Measurements from ENCODE around the gene CTSD.
A peak's percentile ranks its signal among the peaks of the same experiment; 100 is the strongest.
"Not testable (repeated sequence)": the region's sequence is repeated elsewhere in the genome, so short reads cannot be mapped to it uniquely, and the experiment has no call there.

The CTSD gene
- 1,009 to 4,052 (median 2,084) reads per million in 18 experiments for total RNA-seq

DNA sequence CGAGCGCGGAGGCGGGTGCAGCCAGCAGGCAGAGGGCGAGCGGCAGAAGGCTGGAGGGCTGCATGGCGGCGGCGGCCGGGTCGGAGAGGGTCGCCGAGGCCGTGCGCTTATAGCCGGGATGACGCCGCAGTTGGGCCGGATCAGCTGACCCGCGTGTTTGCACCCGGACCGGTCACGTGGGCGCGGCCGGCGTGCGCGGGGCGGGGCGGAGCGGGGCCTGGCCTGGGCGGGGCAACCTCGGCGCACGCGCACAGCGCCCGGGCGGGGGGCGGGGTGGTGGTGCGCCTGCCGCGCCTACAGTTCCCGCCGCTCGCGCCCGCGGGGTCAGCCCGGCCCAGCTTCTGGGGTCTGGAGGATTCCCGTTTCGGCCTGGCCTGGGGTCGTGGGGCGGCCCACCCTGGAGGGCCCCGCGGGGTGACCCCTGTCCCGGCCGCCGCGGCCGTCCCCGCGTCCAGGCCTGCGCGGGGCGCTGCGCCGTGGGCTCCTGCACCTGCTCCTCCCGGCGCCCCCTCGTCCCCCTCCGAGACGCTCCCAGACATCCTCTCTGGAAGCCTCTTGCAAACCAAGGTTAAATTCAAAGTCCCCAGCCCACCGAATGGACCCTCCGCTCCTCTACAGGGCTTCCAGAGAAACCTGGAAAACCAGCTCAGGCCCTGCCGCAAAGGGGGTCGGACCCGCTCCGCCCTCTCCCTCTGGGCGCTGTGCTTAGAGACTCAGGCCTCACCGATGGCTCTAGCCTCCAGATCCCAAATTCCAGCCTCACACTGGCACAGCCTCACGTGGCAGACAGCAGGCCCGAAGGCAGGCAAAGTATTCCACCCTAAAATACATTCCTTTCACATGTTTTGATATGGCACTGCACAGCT lies at the start of gene CTSD:
CTSD (minus strand) TSS at position 132 of the 866 bp plus-strand sequence; CDS start at position 64, 68 bp downstream.
- peak; percentile 89 to 95 for DNase-seq

DNA sequence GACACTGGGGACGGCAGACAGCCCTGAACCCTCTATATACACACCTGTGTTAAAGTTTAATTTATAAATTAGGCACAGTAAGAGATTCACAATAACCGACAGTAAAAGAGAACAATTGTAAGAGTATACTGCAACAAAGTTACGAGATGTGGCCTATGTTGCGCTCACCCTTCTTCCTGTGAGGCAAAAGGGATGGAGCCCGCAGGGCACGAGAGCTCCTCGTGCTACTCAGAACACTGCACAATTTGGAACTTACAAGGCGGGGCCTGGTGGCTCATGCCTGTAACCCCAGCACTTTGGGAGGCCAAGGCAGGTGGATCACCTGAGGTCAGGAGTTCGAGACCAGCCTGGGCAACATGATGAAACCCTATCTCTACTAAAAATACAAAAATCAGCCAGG lies 49.6 kb upstream of the CTSD start:
- DNase-seq: not testable (repeated sequence)

DNA sequence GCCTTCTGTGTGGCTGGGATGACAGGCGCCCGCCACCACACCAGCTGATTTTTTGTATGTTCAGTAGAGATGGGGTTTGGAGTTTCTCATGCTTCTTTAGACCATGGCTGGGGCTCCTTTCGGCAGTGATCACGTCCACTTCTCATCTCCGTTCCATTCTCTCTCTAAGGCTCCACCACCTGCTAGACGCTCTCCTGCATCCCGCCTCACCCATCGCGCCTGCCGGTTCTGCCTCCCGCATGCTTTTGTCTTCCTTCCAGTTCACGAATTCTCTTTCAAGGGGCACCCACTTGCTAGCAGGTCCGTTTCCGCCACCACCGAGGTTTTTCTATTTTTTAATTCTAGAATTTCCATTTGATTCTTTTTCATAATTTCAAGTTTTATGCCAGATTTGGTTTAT lies 49.1 kb upstream of the CTSD start:
- no peak for DNase-seq

DNA sequence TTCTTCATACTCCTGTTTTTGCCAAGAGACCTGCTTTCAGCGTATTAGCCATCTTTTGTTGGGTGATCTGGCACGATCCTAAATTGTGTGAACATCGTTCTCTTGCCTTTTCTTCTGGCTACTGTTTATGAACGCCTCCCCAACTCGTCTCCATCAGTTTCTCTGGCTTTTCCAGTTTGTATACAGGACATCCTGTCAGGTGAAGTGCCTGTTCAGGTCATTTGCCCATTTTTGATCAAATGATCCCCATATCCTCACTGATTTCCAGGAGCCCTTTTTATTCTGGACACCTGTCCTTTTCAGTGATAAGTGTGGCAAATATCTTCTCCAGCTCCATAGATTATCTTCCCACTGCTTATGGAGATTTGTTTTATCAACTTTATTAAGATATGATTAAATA lies 48.5 kb upstream of the CTSD start:
- no peak for DNase-seq

DNA sequence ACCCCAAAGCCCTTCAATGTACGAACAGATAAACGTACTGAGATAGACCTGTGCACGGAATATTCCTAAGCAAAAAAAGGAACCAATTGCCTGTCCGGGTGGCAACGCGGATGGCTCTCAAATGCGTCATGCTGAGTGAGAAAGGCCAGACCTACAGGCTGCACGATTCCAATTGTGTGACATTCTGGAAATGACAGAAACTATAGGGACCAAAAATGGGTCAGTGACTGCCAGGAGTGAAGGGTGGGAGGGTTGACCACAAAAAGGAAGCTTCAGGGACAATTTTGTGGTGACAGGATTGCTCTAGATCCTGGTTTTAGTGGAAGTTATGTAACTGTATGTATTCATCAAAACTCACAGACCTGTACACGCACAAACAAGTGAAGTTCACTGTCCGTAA lies 47.0 kb upstream of the CTSD start:
- peak; percentile 87 to 91 for DNase-seq

DNA sequence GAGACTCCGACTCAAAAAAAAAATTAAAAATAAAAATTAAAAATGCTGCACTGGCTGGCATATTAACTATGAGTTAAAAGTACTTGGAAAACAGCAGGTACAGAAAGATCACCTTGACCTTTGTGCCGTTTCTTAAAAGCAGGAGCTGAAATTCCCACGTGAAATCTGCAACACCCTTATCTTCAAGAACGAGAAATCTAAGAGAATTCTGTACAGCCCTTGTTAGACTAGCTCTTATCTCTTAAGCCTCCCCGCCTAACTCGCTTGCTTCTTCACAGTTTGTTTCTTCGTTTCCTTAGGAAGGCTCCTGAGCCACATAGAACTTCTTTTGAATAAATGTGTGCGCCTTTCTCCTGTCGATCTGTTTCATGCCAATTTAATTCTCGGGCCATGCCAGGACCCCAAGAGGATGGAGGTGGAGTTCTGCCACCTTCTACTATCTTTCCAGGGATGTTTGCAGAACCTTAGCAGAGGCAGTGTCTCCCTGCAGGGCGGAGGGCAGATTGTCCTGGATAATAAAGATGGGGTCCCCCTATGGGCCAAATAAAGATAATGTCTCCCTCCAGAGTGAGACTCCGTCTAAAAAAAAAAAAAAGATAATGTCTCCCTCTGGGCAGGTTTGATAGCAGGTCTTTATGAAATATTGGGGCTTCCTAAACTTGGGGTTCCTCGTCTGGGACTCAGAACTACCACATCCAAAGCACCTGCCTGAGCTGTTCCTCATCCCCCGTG lies 43.7 kb upstream of the CTSD start:
- no peak for DNase-seq

DNA sequence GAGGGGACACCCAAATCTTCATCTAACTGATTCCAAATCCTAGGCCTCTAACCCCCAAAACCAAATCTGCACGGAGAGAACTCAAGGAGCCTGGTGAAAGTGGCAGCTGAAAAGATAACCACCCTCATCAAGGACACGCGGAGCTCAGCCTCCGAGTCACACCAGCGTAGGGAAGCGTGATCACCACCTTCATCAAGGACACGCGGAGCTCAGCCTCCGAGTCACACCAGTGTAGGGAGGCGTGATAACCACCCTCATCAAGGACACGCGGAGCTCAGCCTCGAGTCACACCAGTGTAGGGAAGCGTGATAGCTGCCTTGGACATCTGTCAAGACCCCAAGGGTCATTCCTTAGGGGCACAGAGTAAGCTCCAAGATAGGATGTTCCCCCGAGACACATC lies 41.8 kb upstream of the CTSD start:
- DNase-seq: no peak

DNA sequence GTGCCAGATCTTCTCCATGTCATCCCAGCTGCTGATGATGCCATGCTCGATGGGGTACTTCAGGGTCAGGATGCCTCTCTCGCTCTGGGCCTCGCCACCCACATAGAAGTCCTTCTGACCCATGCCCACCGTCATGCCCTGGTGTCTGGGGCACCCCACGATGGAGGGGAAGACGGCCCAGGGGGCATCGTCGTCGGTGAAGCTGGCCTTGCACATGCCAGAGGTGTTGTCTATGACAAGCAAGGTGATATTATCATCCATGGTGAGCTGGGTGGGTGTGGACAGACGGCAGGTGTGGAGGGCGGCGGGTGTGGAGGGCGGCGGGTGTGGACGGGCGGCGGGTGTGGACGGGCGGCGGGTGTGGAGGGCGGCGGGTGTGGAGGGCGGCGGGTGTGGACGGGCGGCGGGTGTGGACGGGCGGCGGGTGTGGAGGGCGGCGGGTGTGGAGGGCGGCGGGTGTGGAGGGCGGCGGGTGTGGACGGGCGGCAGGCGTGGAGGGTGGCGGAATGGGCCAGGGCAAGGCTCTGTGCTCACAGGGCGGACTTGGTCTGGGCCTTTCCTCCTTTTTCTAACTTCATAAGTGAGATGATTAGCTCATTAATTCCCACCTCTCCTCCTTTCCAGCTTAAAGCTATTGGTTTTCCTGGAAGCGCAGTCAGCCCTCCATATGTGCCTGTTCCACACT lies 40.2 kb upstream of the CTSD start:
- DNase-seq: not testable (repeated sequence)

DNA sequence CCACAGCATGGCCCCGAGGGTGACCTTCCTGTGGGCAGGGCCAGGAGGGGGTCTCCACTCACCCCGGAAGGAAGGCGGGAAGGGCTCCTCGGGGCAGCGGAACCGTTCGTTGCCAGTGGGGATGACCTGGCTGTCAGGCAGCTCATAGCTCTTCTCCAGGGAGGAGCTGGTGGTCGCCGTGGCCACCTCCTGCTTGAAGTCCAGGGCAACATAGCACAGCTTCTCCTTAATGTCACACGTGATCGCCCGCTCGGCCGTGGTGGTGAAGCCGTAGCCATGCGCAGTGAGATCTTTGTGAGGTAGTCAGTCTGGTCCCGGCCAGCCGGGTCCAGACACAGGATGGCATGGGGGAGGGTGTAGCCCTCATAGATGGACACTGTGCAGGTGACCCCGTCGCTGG lies 39.5 kb upstream of the CTSD start:
- no peak for DNase-seq

DNA sequence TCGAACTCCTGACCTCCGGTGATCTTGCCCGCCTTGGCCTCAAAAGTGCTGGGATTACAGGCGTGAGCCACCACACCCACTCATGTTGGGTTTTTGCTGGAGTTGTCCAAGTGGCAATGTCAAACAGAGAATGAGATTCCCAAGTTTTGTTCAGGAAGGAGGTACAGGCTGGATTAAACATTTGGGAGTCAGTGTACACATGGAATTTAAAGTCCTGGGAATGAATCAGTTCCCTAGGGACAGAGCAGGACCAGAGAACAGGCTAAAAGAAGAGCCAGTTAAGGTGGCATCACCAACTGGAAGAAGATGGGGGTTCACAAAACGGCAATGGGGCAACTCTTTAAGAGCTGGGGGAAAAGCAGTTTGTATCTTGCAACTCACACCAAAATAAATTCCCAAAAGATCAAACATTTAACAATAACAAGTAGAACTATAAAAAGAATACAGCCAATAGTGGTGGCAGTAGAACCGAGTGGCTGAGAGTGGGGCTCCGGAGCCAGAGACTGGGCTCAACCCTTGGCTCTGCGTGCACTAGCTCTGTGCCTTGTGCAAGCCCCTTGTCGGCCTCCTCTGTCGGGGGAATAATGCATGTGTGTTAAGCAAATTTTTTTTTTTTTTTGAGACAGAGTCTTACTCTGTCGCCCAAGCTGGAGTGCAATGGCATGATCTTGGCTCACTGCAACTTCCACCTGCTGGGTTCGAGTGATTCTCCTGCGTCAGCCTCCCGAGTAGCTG lies 33.8 kb upstream of the CTSD start:
- DNase-seq: no peak

DNA sequence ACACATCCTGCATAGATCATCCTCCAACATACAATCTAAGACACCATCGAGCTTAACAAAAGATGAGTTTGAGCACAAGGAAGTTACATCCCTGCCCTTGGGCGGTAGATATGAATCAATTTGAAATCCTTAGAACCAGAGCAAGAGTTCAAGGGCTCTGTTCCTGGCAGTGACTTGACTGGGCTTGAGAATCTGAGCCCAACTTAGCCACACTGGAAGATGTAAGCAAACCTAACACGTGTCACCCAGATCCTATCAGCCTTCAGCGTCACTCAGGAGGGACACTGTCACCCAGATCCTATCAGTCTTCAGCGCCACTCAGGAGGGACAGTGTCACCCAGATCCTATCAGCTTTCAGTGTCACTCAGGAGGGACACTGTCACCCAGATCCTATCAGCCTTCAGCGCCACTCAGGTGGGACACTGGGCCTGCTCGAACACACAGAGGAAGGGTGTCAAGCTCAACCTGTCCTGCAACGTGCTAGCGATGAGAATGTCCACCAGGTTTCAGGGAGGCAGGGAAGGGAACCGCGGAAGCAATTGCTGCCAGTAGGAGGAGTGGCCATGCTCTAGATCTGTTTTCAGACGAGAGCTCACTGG lies 32.8 kb upstream of the CTSD start:
- DNase-seq: no peak

DNA sequence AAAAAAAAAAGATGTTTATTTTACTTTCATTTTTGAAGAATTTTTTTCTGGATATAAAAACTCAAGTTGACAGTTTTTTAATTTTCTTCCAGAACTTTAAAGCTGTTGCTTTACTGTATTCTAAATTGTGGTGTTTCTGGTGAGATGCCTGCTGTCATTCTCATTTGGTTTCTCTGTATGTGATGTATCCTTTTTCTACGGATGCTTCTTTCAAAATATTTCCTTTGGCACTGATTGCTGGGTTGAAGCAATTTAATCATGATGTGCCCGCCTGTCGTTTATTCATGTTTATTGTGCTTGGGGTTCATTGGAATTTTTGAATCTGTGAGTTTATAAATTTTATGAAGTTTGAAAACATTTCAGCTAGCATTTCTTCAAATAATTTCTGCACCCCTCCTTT lies 29.4 kb upstream of the CTSD start:
- DNase-seq: no peak

DNA sequence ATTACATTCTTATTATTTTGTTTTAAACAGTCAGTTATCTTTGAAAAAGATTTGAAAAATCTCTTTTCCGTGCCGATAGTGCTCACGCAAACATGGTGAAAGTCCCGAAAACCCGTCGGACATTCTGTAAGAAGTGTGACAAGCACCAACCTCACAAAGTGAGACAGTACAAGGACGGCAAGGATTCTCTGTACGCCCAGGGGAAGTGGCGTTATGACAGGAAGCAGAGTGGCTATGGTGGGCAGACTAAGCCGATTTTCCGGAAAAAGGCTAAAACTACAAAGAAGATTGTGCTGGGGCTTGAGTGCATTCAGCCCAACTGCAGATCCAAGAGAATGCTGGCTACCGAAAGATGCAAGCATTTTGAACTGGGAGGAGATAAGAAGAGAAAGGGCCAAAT lies 28.7 kb upstream of the CTSD start:
- peak in 1 of 2 donors; percentile 19 for DNase-seq

DNA sequence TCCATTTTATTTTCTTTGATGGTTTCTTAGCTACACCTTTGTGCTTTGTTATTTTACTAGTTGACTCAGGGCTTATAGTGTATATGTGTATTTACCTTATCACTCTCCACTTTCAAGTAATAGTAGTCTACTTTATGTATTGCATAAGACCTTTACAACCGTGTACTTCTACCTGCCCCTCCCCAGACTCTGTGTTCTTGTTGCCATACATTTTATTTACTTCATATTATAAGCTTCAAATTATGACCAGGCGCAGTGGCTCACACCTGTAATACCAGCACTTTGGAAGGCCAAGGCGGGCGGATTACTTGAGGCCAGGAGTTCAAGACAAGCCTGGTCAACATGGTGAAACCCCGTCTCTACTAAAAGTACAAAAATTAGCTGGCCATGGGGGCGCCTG lies 28.2 kb upstream of the CTSD start:
- DNase-seq: no peak

DNA sequence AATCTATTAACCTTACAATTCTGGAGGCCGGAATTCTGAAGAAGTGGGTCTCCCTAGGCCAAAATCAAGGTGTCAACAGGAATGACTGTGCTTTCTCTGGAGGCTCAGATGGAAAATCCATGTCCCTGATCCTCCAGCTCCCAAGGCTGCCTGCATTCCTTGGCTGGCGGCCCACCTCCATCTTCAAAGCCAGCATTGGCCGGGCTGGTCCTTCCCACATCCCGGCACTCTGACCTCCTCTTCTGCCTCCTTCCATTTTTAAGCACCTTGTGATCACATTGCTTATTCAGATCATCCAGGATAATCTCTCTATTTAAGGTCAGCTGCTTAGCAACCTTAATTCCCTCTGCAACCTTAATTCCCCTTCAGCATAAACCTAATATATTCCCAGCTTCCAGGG lies 22.7 kb upstream of the CTSD start:
- DNase-seq: no peak

DNA sequence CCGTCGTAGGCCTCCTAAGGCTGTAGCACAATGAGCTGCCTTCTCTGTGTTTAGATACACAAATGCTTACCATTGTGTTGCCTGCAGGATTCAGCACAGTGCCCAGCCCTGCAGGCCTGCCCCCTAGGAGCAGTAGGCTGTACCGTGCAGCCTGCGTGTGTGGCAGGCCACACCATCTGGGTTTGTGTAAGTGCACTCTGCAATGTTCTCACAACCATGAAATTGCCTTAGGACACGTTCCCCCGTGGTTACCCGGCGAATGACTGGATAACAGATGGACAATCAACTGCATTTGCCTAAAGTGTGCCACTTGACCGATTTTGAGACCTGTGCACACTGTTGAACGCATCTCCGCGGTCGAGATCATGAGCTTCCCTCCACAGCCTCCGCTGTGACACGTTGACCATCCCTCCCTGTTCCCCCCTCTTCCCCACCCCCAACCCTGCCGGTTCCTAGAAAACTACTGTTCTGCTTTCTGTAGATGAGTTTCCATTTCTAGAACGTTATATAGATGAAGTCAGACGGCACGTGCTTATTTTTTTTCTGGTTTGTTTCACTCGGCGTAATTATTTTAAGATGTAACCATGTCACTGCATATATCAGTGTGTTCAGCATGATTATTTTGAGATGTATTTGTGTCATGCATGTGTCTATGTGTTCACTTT lies 22.2 kb upstream of the CTSD start:
- peak; percentile 89 to 92 for DNase-seq

DNA sequence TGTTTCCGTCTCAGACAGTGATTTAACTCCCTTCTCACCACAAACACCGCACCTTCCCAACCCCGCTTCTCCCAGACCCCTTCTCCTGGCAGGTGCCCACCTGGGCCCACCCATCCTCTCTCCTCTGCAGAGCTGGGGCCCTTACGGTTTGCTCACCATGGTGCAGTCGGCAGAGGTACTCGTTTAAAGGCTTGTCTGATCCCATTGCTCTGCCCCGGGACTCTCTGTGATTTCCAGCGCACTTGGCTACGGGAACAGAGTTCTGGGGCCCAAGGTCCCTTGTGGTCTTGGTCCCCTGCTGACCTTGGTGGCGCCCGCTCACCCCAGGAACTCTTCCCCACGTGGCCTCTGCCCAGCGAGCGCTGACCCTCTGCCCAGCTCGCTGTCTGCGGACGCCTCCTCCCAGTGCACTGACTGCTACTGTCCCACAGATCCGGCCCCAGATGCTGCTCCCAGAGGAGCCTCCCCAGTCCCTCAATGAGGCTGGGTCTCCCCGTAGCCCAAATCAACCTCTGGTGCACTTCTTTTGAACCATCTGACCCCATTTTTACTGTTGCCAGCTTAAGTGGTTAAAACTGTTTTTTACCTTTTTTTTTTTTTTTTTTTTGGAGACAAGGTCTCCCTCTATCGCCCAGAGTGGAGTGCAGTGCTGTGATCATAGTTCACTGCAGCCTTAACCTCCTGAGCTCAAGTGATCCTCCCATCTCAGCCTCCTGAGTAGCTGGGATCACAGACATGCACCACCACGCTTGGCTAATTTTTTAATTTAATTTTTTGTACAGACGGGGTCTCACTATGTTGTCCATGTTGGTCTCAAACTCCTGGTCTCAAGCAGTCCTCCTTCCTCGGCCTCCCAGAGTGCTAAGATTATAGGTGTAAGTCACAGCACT lies 21.3 kb upstream of the CTSD start:
- no peak for DNase-seq

DNA sequence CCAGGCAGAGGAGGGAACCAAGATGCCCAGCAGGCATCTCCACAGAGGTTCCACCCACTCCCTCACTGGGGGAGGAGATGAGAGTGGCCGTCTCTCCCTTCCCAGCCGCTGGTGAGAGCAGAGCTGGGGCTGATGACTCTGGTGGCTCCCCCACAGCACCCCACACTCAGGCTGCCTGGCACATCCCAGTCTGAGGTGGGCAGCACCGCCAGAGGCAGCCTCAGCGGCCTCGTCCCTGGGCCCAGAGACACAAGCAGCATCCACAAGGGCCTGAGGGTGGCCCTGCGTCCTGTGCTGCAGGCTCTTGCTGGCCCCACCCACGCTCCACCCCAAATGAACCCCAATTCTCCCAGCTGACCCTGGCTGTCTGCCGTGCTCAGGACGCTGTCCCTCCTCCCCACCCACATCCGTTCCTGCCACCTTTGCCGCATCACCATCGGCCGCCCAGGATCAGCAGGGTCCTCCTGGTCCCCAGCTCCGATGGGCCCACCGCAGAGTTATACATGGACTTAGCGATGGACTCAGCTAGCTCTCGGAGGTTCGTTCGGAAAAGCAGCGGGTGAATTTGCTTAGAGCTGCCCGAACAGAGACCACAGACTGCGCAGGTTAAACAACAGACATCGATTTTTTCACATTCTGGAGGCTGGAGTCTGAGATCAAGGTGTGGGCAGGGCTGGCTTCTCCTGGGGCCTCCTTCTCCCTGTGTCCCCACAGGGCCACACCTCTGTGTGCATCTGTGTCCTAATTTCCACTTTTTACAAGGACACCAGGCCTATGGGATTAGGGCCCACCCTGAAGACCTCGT lies 20.2 kb upstream of the CTSD start:
- peak in 1 of 2 donors; percentile 56 for DNase-seq

All from inflammatory macrophage (primary cell).